GM20000 (cell line): ENCODE measurements around the gene MDFIC.

Source experiments
- DNase-seq: peaks from one replicate; pipeline ENCODE4 v3.0.0; 2012; ENCODE audit warnings: low spot score
- TF ChIP-seq, protein P1 (sequence below): IDR thresholded peaks from 2 replicates; pipeline ENCODE4 v1.5.1; 2012; ENCODE audit warnings: mild to moderate bottlenecking, control low read depth; ENCODE audit errors: extremely low read depth, missing control alignments

MDFIC gene

DNA sequence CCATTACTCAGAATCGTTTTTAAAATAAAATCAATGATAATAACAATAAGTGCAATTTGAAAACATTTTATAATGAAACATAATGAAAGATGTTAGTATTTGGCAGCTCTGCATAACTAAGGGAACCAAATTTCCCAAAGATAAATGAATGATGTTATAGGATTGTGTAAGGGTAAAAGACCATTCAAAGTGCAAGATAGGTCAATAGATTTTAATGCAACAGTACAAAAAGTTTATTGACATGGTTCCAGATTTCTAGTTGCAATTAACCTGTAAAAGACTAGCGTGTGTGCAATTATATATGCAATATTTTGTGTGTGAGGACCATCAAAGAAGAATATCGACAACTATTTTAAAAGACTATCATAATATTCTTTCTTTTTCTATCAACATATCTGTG is 122.3 kb downstream of the MDFIC start:
- no peak for DNase-seq
- TF ChIP-seq, protein P1, sequence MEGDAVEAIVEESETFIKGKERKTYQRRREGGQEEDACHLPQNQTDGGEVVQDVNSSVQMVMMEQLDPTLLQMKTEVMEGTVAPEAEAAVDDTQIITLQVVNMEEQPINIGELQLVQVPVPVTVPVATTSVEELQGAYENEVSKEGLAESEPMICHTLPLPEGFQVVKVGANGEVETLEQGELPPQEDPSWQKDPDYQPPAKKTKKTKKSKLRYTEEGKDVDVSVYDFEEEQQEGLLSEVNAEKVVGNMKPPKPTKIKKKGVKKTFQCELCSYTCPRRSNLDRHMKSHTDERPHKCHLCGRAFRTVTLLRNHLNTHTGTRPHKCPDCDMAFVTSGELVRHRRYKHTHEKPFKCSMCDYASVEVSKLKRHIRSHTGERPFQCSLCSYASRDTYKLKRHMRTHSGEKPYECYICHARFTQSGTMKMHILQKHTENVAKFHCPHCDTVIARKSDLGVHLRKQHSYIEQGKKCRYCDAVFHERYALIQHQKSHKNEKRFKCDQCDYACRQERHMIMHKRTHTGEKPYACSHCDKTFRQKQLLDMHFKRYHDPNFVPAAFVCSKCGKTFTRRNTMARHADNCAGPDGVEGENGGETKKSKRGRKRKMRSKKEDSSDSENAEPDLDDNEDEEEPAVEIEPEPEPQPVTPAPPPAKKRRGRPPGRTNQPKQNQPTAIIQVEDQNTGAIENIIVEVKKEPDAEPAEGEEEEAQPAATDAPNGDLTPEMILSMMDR: no peak

DNA sequence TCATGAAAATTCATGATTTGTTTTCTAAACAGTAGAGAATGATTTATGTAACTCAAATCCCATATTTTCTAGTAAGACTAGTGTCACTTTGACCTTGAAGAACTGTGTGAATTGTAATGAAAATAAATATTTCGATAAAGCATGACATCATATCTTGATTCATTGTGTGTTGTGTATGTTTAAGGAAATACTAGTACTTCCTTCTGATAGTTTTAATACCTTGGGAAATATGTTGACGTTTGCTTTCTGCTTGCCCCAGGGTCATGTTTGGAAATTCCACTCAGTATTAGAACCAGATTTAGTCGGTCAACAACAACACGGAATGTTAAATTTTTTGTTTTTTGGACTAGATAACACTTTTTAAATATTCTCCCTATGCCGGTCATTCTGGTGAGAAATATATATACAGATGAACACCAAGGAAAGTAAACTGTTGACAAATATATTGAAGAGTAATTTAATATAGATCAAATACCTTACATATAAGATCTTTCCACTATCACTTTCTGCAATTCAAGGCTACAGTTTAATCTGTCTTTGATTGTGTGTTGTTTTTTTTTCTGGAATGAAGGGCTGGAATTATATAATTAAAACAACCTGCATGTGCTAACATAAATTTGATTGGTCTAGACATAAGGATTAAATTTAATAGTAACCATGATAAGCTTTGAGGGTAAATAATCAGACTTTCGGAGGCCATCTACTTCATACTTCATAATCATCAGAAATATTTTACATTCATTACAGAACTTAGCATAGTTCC is 126.2 kb downstream of the MDFIC start:
- DNase-seq: no peak
- TF ChIP-seq, protein P1: no peak

DNA sequence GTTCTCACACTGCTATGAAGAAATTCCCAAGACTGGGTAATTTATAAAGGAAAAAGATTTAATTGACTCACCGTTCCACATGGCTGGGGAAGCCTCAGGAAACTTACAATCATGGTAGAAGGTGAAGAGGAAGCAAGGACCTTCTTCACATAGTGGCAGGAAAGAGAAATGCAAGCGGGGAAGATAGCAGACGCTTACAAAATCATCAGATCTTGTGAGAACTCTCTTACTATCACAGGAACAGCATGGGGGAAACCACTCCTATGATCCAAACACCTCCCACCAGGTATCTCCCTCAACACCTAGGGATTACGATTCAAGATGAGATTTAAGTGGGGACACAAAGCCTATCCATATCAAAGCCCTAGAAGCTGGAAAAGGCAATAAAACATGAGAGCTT is 130.8 kb downstream of the MDFIC start:
- TF ChIP-seq, protein P1: no peak

DNA sequence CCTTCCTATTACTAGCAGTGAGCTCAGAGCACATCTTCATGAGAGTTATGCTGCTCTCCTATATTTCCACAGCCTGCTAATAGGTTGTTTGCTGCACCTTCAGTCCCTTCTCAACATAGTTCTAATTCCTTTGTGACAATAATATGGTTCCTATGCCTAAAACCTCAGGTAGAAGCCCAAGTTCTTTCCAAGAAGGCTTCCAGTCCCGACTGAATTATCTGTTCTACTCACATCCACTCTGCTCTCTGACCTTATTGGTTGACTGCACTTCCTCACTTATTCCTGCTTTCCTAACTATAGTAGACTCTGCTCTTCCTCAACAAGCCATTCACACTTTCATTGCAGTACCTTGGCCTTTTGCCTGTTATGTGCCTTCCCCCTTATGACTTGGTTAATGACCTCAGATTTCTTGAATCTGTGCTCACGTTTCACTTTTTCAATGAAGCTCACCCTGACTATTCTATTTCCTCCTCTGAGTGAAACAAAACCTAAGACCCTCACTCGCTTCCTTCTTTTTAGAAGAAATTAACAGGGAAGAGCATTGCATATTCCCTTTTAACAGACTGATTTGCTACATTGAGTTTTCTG is 132.7 kb downstream of the MDFIC start:
- TF ChIP-seq, protein P1: no peak
- DNase-seq: no peak

More for the DNA sequence above, 130.8 kb downstream of the MDFIC start:
- DNase-seq: no peak

DNA sequence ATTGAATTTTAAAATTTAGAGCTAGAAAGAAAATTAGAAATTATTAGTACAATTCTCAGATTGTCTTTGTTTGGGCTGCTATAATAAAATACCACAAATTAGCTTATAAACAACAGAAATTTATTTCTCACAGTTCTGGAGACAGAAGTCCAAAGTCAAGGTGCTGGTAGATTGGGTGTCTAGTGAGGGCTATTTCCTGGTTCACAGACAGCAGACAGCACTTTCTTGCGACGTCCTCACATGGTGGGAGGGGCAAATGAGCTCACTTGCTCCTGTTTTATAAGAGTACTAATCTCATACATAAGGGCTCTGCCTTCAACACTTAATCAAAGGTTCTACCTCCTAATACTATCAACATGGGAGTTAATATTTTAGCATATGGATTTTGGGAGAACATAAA is 134.1 kb downstream of the MDFIC start:
- TF ChIP-seq, protein P1: no peak
- DNase-seq: no peak

DNA sequence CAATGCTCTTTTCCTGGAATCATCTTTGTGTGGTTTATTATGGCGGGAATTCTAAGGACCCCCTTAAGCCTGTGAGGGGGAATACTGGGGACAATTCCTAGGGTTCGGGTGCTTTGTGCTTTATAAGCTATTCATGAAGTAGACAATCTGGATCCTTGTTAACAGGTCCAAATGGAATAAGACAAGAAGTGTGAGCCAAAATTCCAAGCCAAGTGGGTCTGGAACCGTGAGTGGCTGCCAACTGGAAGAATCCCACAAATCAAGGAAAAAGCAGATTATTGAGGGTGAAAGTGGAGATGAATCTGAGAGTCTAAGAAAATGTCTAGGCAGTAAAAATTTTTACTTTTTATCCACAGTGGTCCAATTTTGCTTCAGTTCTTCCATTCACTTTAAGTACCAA is 136.8 kb downstream of the MDFIC start:
- TF ChIP-seq, protein P1: no peak
- DNase-seq: no peak

DNA sequence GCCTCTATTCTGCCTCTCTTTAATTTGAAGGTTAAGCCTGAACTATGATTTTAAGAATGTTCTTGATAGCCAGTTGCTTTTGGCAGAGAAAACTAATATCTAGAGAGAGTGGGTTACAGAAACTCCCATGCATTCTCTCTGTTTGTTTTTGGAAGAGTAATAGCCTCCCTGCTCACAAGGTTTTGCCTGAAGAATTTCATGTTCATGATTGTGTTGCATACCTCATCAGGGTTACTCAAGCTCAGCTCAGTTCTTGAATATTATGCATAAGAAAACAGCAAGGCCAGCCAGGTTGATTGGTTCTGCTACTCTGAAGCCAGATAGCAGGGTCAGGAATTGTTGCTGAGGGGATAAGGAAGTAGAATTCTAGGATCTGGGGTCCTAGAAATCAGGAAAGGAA is 137.4 kb downstream of the MDFIC start:
- TF ChIP-seq, protein P1: no peak
- DNase-seq: no peak
